Activated CD8-positive, alpha-beta T cell treated with anti-CD3 and anti-CD28 coated beads for 36 hours (primary cell): Measurements from ENCODE around the gene PCDH1. TPM values are rescaled to one million over a fixed set of nuclear protein-coding genes. Genes with fewer than 3 reads are reported as not detected.
A peak's percentile ranks its signal among the peaks of the same experiment; 100 is the strongest.

Experiments
- ATAC-seq: fragments of 200-7000 bp; cut with Tn5 transposase; one replicate; pipeline ENCODE4 v1.10.0; 2021; ENCODE audit warnings: mild to moderate bottlenecking, moderate library complexity
- CTCF ChIA-PET: fragments of 350-600 bp; sonication (Branson Sonifier 250); formaldehyde crosslinking; loops from one replicate; lab custom pipeline; 2021; ENCODE audit warnings: antibody characterized with exemption; lab: Charles Lee
- POLR2A ChIA-PET: fragments of 350-600 bp; sonication (Branson Sonifier 250); formaldehyde crosslinking; loops from one replicate; lab custom pipeline; 2021; ENCODE audit warnings: antibody characterized with exemption; lab: Charles Lee
- DNase-seq: peaks from one replicate; pipeline ENCODE4 v3.0.0-alpha.2; 2020
- H3K27ac Mint-ChIP-seq: one replicate; pipeline ENCODE4 v1.8.0; 2021; ENCODE audit warnings: mild to moderate bottlenecking, mixed read lengths
- H3K27me3 Mint-ChIP-seq: one replicate; pipeline ENCODE4 v1.8.0; 2021; ENCODE audit warnings: mixed read lengths
- H3K36me3 Mint-ChIP-seq: one replicate; pipeline ENCODE4 v1.8.0; 2021; ENCODE audit warnings: low read depth, mixed read lengths
- H3K4me1 Mint-ChIP-seq: one replicate; pipeline ENCODE4 v1.8.0; 2021; ENCODE audit warnings: low read depth, mixed read lengths
- H3K4me3 Mint-ChIP-seq: one replicate; pipeline ENCODE4 v1.8.0; 2021; ENCODE audit warnings: mild to moderate bottlenecking, moderate library complexity, mixed read lengths
- H3K9me3 Mint-ChIP-seq: one replicate; pipeline ENCODE4 v1.8.0; 2021; ENCODE audit warnings: mixed read lengths
- CTCF ChIP-seq: fragments of 200-600 bp; IDR thresholded peaks from one replicate; pipeline ENCODE4 v1.8.0; 2022; ENCODE audit warnings: antibody characterized with exemption, mild to moderate bottlenecking
- intact Hi-C: fragments of 100-400 bp; cut with micrococcal nuclease; formaldehyde crosslinking; loops from one replicate; pipeline ENCODE4 v1.10.0; 2022
- total RNA-seq, 2 experiments: library from RNA; stranded (reverse); gene quantifications; one replicate each; pipeline ENCODE4 v1.2.3, GENCODE V29; 2021

Gene PCDH1
- total RNA-seq, 2 experiments from 2014 or later, result 0.87 TPM; not detected in 1

GRCh38 chr5:141915881-141916336 is 37.7 kb upstream of the PCDH1 start:
- no peak overlapping the region for H3K27ac Mint-ChIP-seq
- H3K36me3 Mint-ChIP-seq, result no peaks in the 10 kb centered on the region
- ATAC-seq, result no peak
- no peaks in the 10 kb centered on the region for H3K9me3 Mint-ChIP-seq
- ChIA-PET POLR2A (interaction anchor here (1.0 to 1.4 kb wide), 3 partner anchors 37 to 233 kb away, joined by 3 to 5 read pairs (median 4); no protein-coding TSS in a partner anchor), CTCF (interaction anchor here (0.7 to 5.2 kb wide), 13 partner anchors 8 to 247 kb away, joined by 3 to 44 read pairs (median 4); partner anchors contain the start of genes DELE1, PCDH1 and RNF14)
- peaks cover 21% of the 10 kb centered on the region for H3K27me3 Mint-ChIP-seq
- H3K4me1 Mint-ChIP-seq, result peaks cover 11% of the 10 kb centered on the region
- no peak for TF ChIP-seq CTCF
- intact Hi-C loops, result loop anchor here (5.0 kb wide), 1 partner anchor 36 kb away; no protein-coding TSS in a partner anchor
- no peak overlapping the region for H3K4me3 Mint-ChIP-seq
- DNase-seq, result no peak

GRCh38 chr5:141914797-141915196 is 36.6 kb upstream of the PCDH1 start:
- Mint-ChIP-seq H3K27me3 (peaks cover 21% of the 10 kb centered on the region), H3K36me3 (no peaks in the 10 kb centered on the region), H3K27ac (no peak overlapping the region), H3K9me3 (no peaks in the 10 kb centered on the region), H3K4me3 (peak overlapping the region; percentile 6), H3K4me1 (peaks cover 11% of the 10 kb centered on the region)
- DNase-seq (no peak), ATAC-seq (no peak)
- ChIA-PET POLR2A (interaction anchor here (0.9 to 1.4 kb wide), 5 partner anchors 8 to 232 kb away, joined by 3 to 11 read pairs (median 4); partner anchors contain the start of genes DELE1 and RNF14), CTCF (interaction anchor here (0.8 to 5.2 kb wide), 8 partner anchors 9 to 246 kb away, joined by 3 to 44 read pairs (median 4); partner anchors contain the start of genes DELE1 and PCDH1)
- intact Hi-C loops, result loop anchor here (5.0 kb wide), 1 partner anchor 38 kb away; no protein-coding TSS in a partner anchor
- TF ChIP-seq CTCF, result no peak

- H3K4me3 Mint-ChIP-seq, result peak overlapping the region; percentile 29
Observed at GRCh38 chr5:141914199-141914743, 36.1 kb upstream of the PCDH1 start.

GRCh38 chr5:141913560-141914198 is 35.5 kb upstream of the PCDH1 start:
- Mint-ChIP-seq H3K9me3 (no peaks in the 10 kb centered on the region), H3K36me3 (no peaks in the 10 kb centered on the region), H3K27ac (no peak overlapping the region), H3K27me3 (peaks cover 22% of the 10 kb centered on the region), H3K4me3 (peak overlapping the region; percentile 29), H3K4me1 (peaks cover 12% of the 10 kb centered on the region)
- CTCF ChIA-PET, result interaction anchor here (0.6 to 5.2 kb wide), 6 partner anchors 33 to 222 kb away, joined by 3 to 44 read pairs (median 6); partner anchors contain the start of gene PCDH1
- POLR2A ChIA-PET, result interaction anchor here (1.0 to 1.2 kb wide), 3 partner anchors 9 to 55 kb away, joined by 3 read pairs; partner anchors contain the start of gene RNF14
- intact Hi-C loops, result no loop called here
- ATAC-seq, result no peak
- no peak for DNase-seq
- peak; percentile 29 for TF ChIP-seq CTCF

More at GRCh38 chr5:141914199-141914743, 36.1 kb upstream of the PCDH1 start:
- Mint-ChIP-seq H3K27ac (no peak overlapping the region), H3K36me3 (no peaks in the 10 kb centered on the region), H3K27me3 (peaks cover 21% of the 10 kb centered on the region), H3K9me3 (no peaks in the 10 kb centered on the region), H3K4me1 (peaks cover 11% of the 10 kb centered on the region)
- ChIA-PET CTCF (interaction anchor here (0.6 to 5.2 kb wide), 7 partner anchors 33 to 245 kb away, joined by 3 to 44 read pairs (median 3); partner anchors contain the start of gene PCDH1), POLR2A (interaction anchor here (0.9 to 1.4 kb wide), 6 partner anchors 9 to 103 kb away, joined by 3 to 11 read pairs (median 3); partner anchors contain the start of genes DELE1 and RNF14)
- DNase-seq, result peak; percentile 36
- ATAC-seq, result peak; percentile 81
- peak; percentile 1 for TF ChIP-seq CTCF
- intact Hi-C loops, result no loop called here
